GM18870 (cell line): ENCODE results near the gene GRIN1.

ENCODE experiments used
- ATAC-seq: cut with Tn5 transposase; IDR thresholded peaks from one replicate; pipeline ENCODE4 v1.9.1; 2021; ENCODE audit warnings: moderate library complexity; ENCODE audit not compliant: unreplicated experiment

Gene GRIN1

GRCh38 chr9:137205126-137206069, 66.4 kb downstream of the GRIN1 start, which contains the start of the genes NDOR1 and TMEM203:
NDOR1 (plus strand) TSS chr9:137205700; CDS start chr9:137205778, 78 bp downstream.
TMEM203 (minus strand) TSS chr9:137205648; CDS start chr9:137205414, 234 bp downstream.
- no peak for ATAC-seq

GRCh38 chr9:137206602-137207001, 67.6 kb downstream of the GRIN1 start:
- ATAC-seq: no peak

GRCh38 chr9:137211532-137211931, 72.6 kb downstream of the GRIN1 start:
- no peak for ATAC-seq

GRCh38 chr9:137212520-137212919, 73.6 kb downstream of the GRIN1 start:
- ATAC-seq: no peak

- ATAC-seq: no peak
Observed at GRCh38 chr9:137213160-137214060, 74.5 kb downstream of the GRIN1 start.

- no peak for ATAC-seq
Observed at GRCh38 chr9:137214620-137215019, 75.7 kb downstream of the GRIN1 start.

GRCh38 chr9:137215196-137215986, 76.4 kb downstream of the GRIN1 start:
- ATAC-seq: no peak

GRCh38 chr9:137216188-137216965, 77.4 kb downstream of the GRIN1 start:
- no peak for ATAC-seq

- ATAC-seq: no peak
Observed at GRCh38 chr9:137217276-137218211, 78.6 kb downstream of the GRIN1 start.

GRCh38 chr9:137218212-137218753, 79.3 kb downstream of the GRIN1 start:
- ATAC-seq: no peak
